H9 (cell line): Measurements from ENCODE around the gene GPR34. TPM values are rescaled to one million over a fixed set of nuclear protein-coding genes. Genes with fewer than 3 reads are reported as not detected.

ENCODE experiments used
- DNase-seq: peaks from one replicate; pipeline ENCODE4 v3.0.0-alpha.2; 2017
- H2AFZ ChIP-seq: one replicate; pipeline ENCODE4 v1.6.1; 2013; ENCODE audit warnings: mild to moderate bottlenecking, low read length, control low read depth, moderate library complexity
- H2AK5ac ChIP-seq: 2 replicates; pipeline ENCODE4 v1.6.1; 2013; ENCODE audit warnings: low read length, control low read depth, mixed read lengths; ENCODE audit not compliant: insufficient read length
- H2BK120ac ChIP-seq: one replicate; pipeline ENCODE4 v1.6.1; 2013; ENCODE audit warnings: low read depth, mild to moderate bottlenecking, low read length, control low read depth, inconsistent platforms; ENCODE audit not compliant: poor library complexity, severe bottlenecking
- H2BK12ac ChIP-seq: 2 replicates; pipeline ENCODE4 v1.6.1; 2013; ENCODE audit warnings: low read length, control low read depth, mixed read lengths, low read depth; ENCODE audit not compliant: insufficient read length
- H2BK15ac ChIP-seq: 2 replicates; pipeline ENCODE4 v1.6.1; 2013; ENCODE audit warnings: low read depth, low read length, control low read depth
- H2BK20ac ChIP-seq: one replicate; pipeline ENCODE4 v1.6.1; 2013; ENCODE audit warnings: low read depth, mild to moderate bottlenecking, low read length, control low read depth, inconsistent platforms; ENCODE audit not compliant: poor library complexity, severe bottlenecking
- H2BK5ac ChIP-seq: 2 replicates; pipeline ENCODE4 v1.6.1; 2013; ENCODE audit warnings: low read length, control low read depth, mixed read lengths; ENCODE audit not compliant: insufficient read length
- H3K14ac ChIP-seq: 2 replicates; pipeline ENCODE4 v1.6.1; 2013; ENCODE audit warnings: low read length, control low read depth; ENCODE audit not compliant: insufficient read depth
- H3K18ac ChIP-seq: 2 replicates; pipeline ENCODE4 v1.6.1; 2013; ENCODE audit warnings: low read depth, mild to moderate bottlenecking, mixed read lengths, low read length, control low read depth; ENCODE audit not compliant: insufficient read length
- H3K23ac ChIP-seq: 2 replicates; pipeline ENCODE4 v1.6.1; 2013; ENCODE audit warnings: low read length, control low read depth, mixed read lengths, low read depth; ENCODE audit not compliant: insufficient read length
- H3K23me2 ChIP-seq: 2 replicates; pipeline ENCODE4 v1.6.1; 2013; ENCODE audit warnings: low read depth, mild to moderate bottlenecking, mixed read lengths, low read length, control low read depth; ENCODE audit not compliant: insufficient read length, poor library complexity, severe bottlenecking
- H3K27ac ChIP-seq: 2 replicates; pipeline ENCODE4 v1.5.1; 2013; ENCODE audit warnings: low read length, control low read depth, mixed read lengths, low read depth; ENCODE audit not compliant: insufficient read length
- H3K27me3 ChIP-seq: 2 replicates; pipeline ENCODE4 v1.6.1; 2013; ENCODE audit warnings: low read length, control low read depth, inconsistent platforms; ENCODE audit not compliant: insufficient read depth
- H3K4ac ChIP-seq: 2 replicates; pipeline ENCODE4 v1.6.1; 2013; ENCODE audit warnings: low read depth, mild to moderate bottlenecking, control low read depth, inconsistent platforms, low read length, moderate library complexity
- H3K4me1 ChIP-seq: 2 replicates; pipeline ENCODE4 v1.6.1; 2013; ENCODE audit warnings: low read length, control low read depth, inconsistent platforms; ENCODE audit not compliant: insufficient read depth
- H3K4me2 ChIP-seq: 2 replicates; pipeline ENCODE4 v1.6.1; 2013; ENCODE audit warnings: low read length, control low read depth, mixed read lengths; ENCODE audit not compliant: insufficient read length, insufficient read depth
- H3K56ac ChIP-seq: 2 replicates; pipeline ENCODE4 v1.6.1; 2013; ENCODE audit warnings: low read depth, mild to moderate bottlenecking, mixed read lengths, low read length, control low read depth; ENCODE audit not compliant: insufficient read length
- H3K79me1 ChIP-seq: 2 replicates; pipeline ENCODE4 v1.6.1; 2013; ENCODE audit warnings: low read depth, mild to moderate bottlenecking, moderate library complexity, low read length, control low read depth, inconsistent platforms; ENCODE audit not compliant: insufficient read depth, poor library complexity, severe bottlenecking
- H3K79me2 ChIP-seq: 2 replicates; pipeline ENCODE4 v1.6.1; 2013; ENCODE audit warnings: low read length, control low read depth, inconsistent platforms; ENCODE audit not compliant: insufficient read depth
- H3K9ac ChIP-seq: 2 replicates; pipeline ENCODE4 v1.6.1; 2013; ENCODE audit warnings: low read length, control low read depth, mixed read lengths; ENCODE audit not compliant: insufficient read length; ENCODE audit errors: extremely low read depth
- H3K9me3 ChIP-seq: one replicate; pipeline ENCODE4 v1.6.1; 2013; ENCODE audit warnings: low read depth, low read length, inconsistent platforms; ENCODE audit not compliant: control insufficient read depth
- H3T11ph ChIP-seq: one replicate; pipeline ENCODE4 v1.6.1; 2013; ENCODE audit warnings: mild to moderate bottlenecking, low read length, control low read depth, inconsistent platforms
- H4K20me1 ChIP-seq: one replicate; pipeline ENCODE4 v1.6.1; 2013; ENCODE audit not compliant: control insufficient read depth, insufficient read length, insufficient read depth
- H4K5ac ChIP-seq: 2 replicates; pipeline ENCODE4 v1.6.1; 2013; ENCODE audit warnings: low read depth, mild to moderate bottlenecking, mixed read lengths, low read length, control low read depth; ENCODE audit not compliant: insufficient read length
- H4K8ac ChIP-seq: replicated peaks from 2 replicates; pipeline ENCODE4 v1.6.1; 2013; ENCODE audit warnings: low read length, control low read depth, mixed read lengths, low read depth; ENCODE audit not compliant: insufficient read length
- H4K91ac ChIP-seq: 2 replicates; pipeline ENCODE4 v1.6.1; 2013; ENCODE audit warnings: low read depth, mild to moderate bottlenecking, moderate library complexity, mixed read lengths, low read length, control low read depth; ENCODE audit not compliant: insufficient read length
- H3K27ac Mint-ChIP-seq, 3 experiments: 2 replicates in 2 of 3; 3 replicates in 1 of 3; pipeline ENCODE4 v1.8.0; 2020 to 2021; ENCODE audit warnings: mixed read lengths in 3 of 3, mild to moderate bottlenecking in 1 of 3, moderate library complexity in 1 of 3
- H3K27me3 Mint-ChIP-seq: 2 replicates; pipeline ENCODE4 v1.8.0; 2021; ENCODE audit warnings: low read depth, mild to moderate bottlenecking, moderate library complexity, mixed read lengths
- H3K36me3 Mint-ChIP-seq, 3 experiments: 2 replicates in 2 of 3; 3 replicates in 1 of 3; pipeline ENCODE4 v1.8.0; 2020 to 2021; ENCODE audit warnings: low read depth in 3 of 3, mixed read lengths in 3 of 3; ENCODE audit not compliant: insufficient read depth in 1 of 3
- H3K4me1 Mint-ChIP-seq, 2 experiments: 2 replicates each; pipeline ENCODE4 v1.8.0; 2020; ENCODE audit warnings: mixed read lengths in 2 of 2
- H3K4me3 Mint-ChIP-seq, 2 experiments: 2 replicates in 1 of 2; 3 replicates in 1 of 2; pipeline ENCODE4 v1.8.0; 2020 to 2021; ENCODE audit warnings: mild to moderate bottlenecking in 2 of 2, mixed read lengths in 2 of 2, moderate library complexity in 1 of 2
- H3K9me3 Mint-ChIP-seq, 2 experiments: 2 replicates in 1 of 2; 3 replicates in 1 of 2; pipeline ENCODE4 v1.8.0; 2020; ENCODE audit warnings: mild to moderate bottlenecking in 2 of 2, mixed read lengths in 2 of 2, moderate library complexity in 1 of 2
- CTCF ChIP-seq: fragments of 200-600 bp; sonication (generic); conservative IDR thresholded peaks from 3 replicates; pipeline ENCODE4 v1.8.0; 2021; ENCODE audit warnings: antibody characterized with exemption, mild to moderate bottlenecking
- WGBS: extraction: QIAGEN DNeasy Blood & Tissue Kit; methylation state at CpG from one replicate; pipeline ENCODE4 v1.1.7; 2013; ENCODE audit warnings: missing lambda C conversion rate, low lambda C conversion rate, mixed read lengths; ENCODE audit not compliant: insufficient read length; ENCODE audit errors: extremely low coverage; 5-methylcytosine and 5-hydroxymethylcytosine counted together
- total RNA-seq: library from RNA; stranded (reverse); gene quantifications from 2 replicates; pipeline ENCODE4 v1.2.1, GENCODE V29; 2021

Gene GPR34
- total RNA-seq, 1 experiment from 2014 or later: not detected

- H3K4me1 ChIP-seq: no peaks in the 10 kb centered on the region
- no peak overlapping the region for H4K5ac ChIP-seq
- no peak overlapping the region for H3K56ac ChIP-seq
- no peak overlapping the region; a peak in 1 of 7 replicates for H3K27ac Mint-ChIP-seq
- no peak overlapping the region for H2BK15ac ChIP-seq
- peaks cover 47 to 49% of the 10 kb centered on the region in 2 experiments for H3K9me3 Mint-ChIP-seq
- H2BK120ac ChIP-seq: no peak overlapping the region
- H3T11ph ChIP-seq: no peak overlapping the region
- H3K4me1 Mint-ChIP-seq: no peaks in the 10 kb centered on the region
- no peaks in the 10 kb centered on the region for H3K27me3 ChIP-seq
- peaks cover 13 to 34% (median 31%) of the 10 kb centered on the region in 3 experiments; a peak in 6 of 7 replicates for H3K36me3 Mint-ChIP-seq
- DNase-seq: no peak
- no peak overlapping the region for H3K14ac ChIP-seq
- H2AFZ ChIP-seq: no peak overlapping the region
- no peak overlapping the region for H2AK5ac ChIP-seq
- no peaks in the 10 kb centered on the region for H3K79me2 ChIP-seq
- no peak overlapping the region for H3K9ac ChIP-seq
- H2BK12ac ChIP-seq: no peak overlapping the region
- H4K8ac ChIP-seq: no peak overlapping the region
- WGBS: no CpG with 5 or more reads among the region's 2 CpGs
- no peak overlapping the region for H3K27ac ChIP-seq
- no peaks in the 10 kb centered on the region for H3K9me3 ChIP-seq
- H3K4me2 ChIP-seq: no peak overlapping the region
- no peak overlapping the region for H3K23ac ChIP-seq
- peaks cover 2% of the 10 kb centered on the region; the same call in 1 of the 2 replicates for H3K27me3 Mint-ChIP-seq
- H3K4ac ChIP-seq: no peak overlapping the region
- H3K18ac ChIP-seq: no peak overlapping the region
- no peak overlapping the region for H3K4me3 Mint-ChIP-seq
- H2BK20ac ChIP-seq: no peak overlapping the region
- no peak overlapping the region for H2BK5ac ChIP-seq
- no peaks in the 10 kb centered on the region for H3K23me2 ChIP-seq
- no peaks in the 10 kb centered on the region for H4K20me1 ChIP-seq
- no peak for TF ChIP-seq CTCF
- no peak overlapping the region for H4K91ac ChIP-seq
- H3K79me1 ChIP-seq: no peaks in the 10 kb centered on the region
These were observed 27.2 kb upstream of the GPR34 start for GRCh38 chrX:41661366-41662095.
